Neural cell (in vitro differentiated cells): ENCODE measurements around the gene GPATCH2L. TPM values are rescaled to one million over a fixed set of nuclear protein-coding genes. Genes with fewer than 3 reads are reported as not detected.
A peak's percentile ranks its signal among the peaks of the same experiment; 100 is the strongest.

Experiments used
- H2AFZ ChIP-seq: fragments of 200-600, 300-800 bp; sonication (generic), shearing (Covaris generic); 2 replicates; pipeline ENCODE4 v1.6.0; 2014; ENCODE audit warnings: low read depth, mild to moderate bottlenecking, antibody characterized with exemption, low read length, moderate library complexity
- H3F3A ChIP-seq: fragments of 200-600 bp; shearing (Covaris generic); 2 replicates; pipeline ENCODE4 v1.6.1; 2016; ENCODE audit warnings: mild to moderate bottlenecking, moderate library complexity, mixed read lengths, antibody characterized with exemption, low read length; ENCODE audit not compliant: insufficient read depth, poor library complexity, severe bottlenecking
- H3K27ac ChIP-seq: fragments of 200-600, 300-800 bp; sonication (generic), shearing (Covaris generic); 2 replicates; pipeline ENCODE4 v1.5.1; 2014; ENCODE audit warnings: mild to moderate bottlenecking, low read length, moderate library complexity
- H3K27me3 ChIP-seq: fragments of 300-800, 200-600 bp; sonication (generic), shearing (Covaris generic); 2 replicates; pipeline ENCODE4 v1.6.0; 2014; ENCODE audit warnings: mild to moderate bottlenecking, low read depth, low read length, moderate library complexity; ENCODE audit not compliant: insufficient read depth
- H3K36me3 ChIP-seq: fragments of 300-800, 200-600 bp; sonication (generic), shearing (Covaris generic); 2 replicates; pipeline ENCODE4 v1.5.1; 2014; ENCODE audit warnings: mild to moderate bottlenecking, antibody characterized with exemption, low read length, moderate library complexity; ENCODE audit not compliant: insufficient read depth
- H3K4me2 ChIP-seq: fragments of 300-800, 200-600 bp; sonication (generic), shearing (Covaris generic); 2 replicates; pipeline ENCODE4 v1.6.0; 2014; ENCODE audit warnings: mild to moderate bottlenecking, low read length
- H3K4me3 ChIP-seq: fragments of 300-800, 200-600 bp; sonication (generic), shearing (Covaris generic); 2 replicates; pipeline ENCODE4 v1.5.1; 2014; ENCODE audit warnings: mild to moderate bottlenecking, low read length, moderate library complexity
- H3K79me2 ChIP-seq: fragments of 200-600 bp; shearing (Covaris generic); replicated peaks from 2 replicates; pipeline ENCODE4 v1.6.0; 2014; ENCODE audit warnings: mild to moderate bottlenecking, low read length, moderate library complexity; ENCODE audit not compliant: insufficient read depth
- H3K9ac ChIP-seq: fragments of 300-800, 200-600 bp; sonication (generic), shearing (Covaris generic); 2 replicates; pipeline ENCODE4 v1.6.1; 2016; ENCODE audit warnings: mild to moderate bottlenecking, low read length, mixed read lengths
- H3K9me2 ChIP-seq: fragments of 200-600 bp; shearing (Covaris generic); 2 replicates; pipeline ENCODE4 v1.6.1; 2016; ENCODE audit warnings: mild to moderate bottlenecking, low read length, mixed read lengths; ENCODE audit not compliant: insufficient read depth
- H3K9me3 ChIP-seq: fragments of 200-600, 300-800 bp; sonication (generic), shearing (Covaris generic); 2 replicates; pipeline ENCODE4 v1.6.1; 2016; ENCODE audit warnings: mild to moderate bottlenecking, mixed run types, low read length, moderate library complexity, mixed read lengths
- H4K20me1 ChIP-seq: fragments of 200-600 bp; shearing (Covaris generic); 2 replicates; pipeline ENCODE4 v1.6.1; 2016; ENCODE audit warnings: mild to moderate bottlenecking, mixed run types; ENCODE audit not compliant: insufficient read depth
- EP300 ChIP-seq: fragments of 450-650 bp; conservative IDR thresholded peaks from 2 replicates; pipeline ENCODE4 v1.6.1; 2014; ENCODE audit warnings: antibody characterized with exemption, mild to moderate bottlenecking, moderate library complexity; ENCODE audit not compliant: poor library complexity, severe bottlenecking
- EZH2 ChIP-seq: fragments of 200-600, 300-800 bp; shearing (Covaris generic), sonication (generic); IDR thresholded peaks from 2 replicates; pipeline ENCODE4 v1.6.1; 2014; ENCODE audit warnings: antibody characterized with exemption, low read length, borderline replicate concordance, mild to moderate bottlenecking; ENCODE audit not compliant: insufficient read depth, poor library complexity, severe bottlenecking
- MXI1 ChIP-seq: fragments of 450-650 bp; conservative IDR thresholded peaks from 2 replicates; pipeline ENCODE4 v1.6.1; 2014; ENCODE audit warnings: antibody characterized with exemption, mild to moderate bottlenecking; ENCODE audit not compliant: poor library complexity, severe bottlenecking
- POLR2AphosphoS5 ChIP-seq: IDR thresholded peaks from 2 replicates; pipeline ENCODE4 v1.6.1; 2012
- RAD21 ChIP-seq: fragments of 450-650 bp; conservative IDR thresholded peaks from 2 replicates; pipeline ENCODE4 v1.6.1; 2014; ENCODE audit warnings: antibody characterized with exemption, mild to moderate bottlenecking, moderate library complexity
- REST ChIP-seq: IDR thresholded peaks from 2 replicates; pipeline ENCODE4 v1.6.1; 2012; ENCODE audit warnings: borderline replicate concordance
- SMC3 ChIP-seq: fragments of 450-650 bp; conservative IDR thresholded peaks from 2 replicates; pipeline ENCODE4 v1.6.1; 2014; ENCODE audit warnings: antibody characterized with exemption, mild to moderate bottlenecking, moderate library complexity; ENCODE audit not compliant: poor library complexity
- TAF1 ChIP-seq: IDR thresholded peaks from 2 replicates; pipeline ENCODE4 v1.6.1; 2012; ENCODE audit warnings: low read depth
- polyA plus RNA-seq: library from polyadenylated mRNA; depleted of rRNA; stranded (reverse); fragments of >200 nt; gene quantifications from 2 replicates; pipeline ENCODE4 v1.2.3, GENCODE V29; 2014
- TF ChIP-seq, protein P1 (sequence below): fragments of 450-650 bp; IDR thresholded peaks from 2 replicates; pipeline ENCODE4 v1.5.1; 2014; ENCODE audit warnings: antibody characterized with exemption, mild to moderate bottlenecking, moderate library complexity; ENCODE audit not compliant: poor library complexity, severe bottlenecking

Gene GPATCH2L
- polyA plus RNA-seq, 1 donor from 2014 or later: 49.6 TPM

GRCh38 chr14:76112889-76113624 lies 38.7 kb upstream of the GPATCH2L start:
- Histone ChIP-seq H3K9me3 (no peaks in the 10 kb centered on the region), H3K9ac (peak overlapping the region; percentile 59), H4K20me1 (no peaks in the 10 kb centered on the region), H3K27ac (peak overlapping the region; percentile 83), H3K9me2 (no peaks in the 10 kb centered on the region), H3K27me3 (no peaks in the 10 kb centered on the region), H3K4me3 (peak overlapping the region; percentile 55), H3K79me2 (no peaks in the 10 kb centered on the region), H3F3A (no peaks in the 10 kb centered on the region), H3K36me3 (no peaks in the 10 kb centered on the region), H3K4me2 (no peak overlapping the region), H2AFZ (peak overlapping the region; percentile 52)
- TF ChIP-seq, protein P1, sequence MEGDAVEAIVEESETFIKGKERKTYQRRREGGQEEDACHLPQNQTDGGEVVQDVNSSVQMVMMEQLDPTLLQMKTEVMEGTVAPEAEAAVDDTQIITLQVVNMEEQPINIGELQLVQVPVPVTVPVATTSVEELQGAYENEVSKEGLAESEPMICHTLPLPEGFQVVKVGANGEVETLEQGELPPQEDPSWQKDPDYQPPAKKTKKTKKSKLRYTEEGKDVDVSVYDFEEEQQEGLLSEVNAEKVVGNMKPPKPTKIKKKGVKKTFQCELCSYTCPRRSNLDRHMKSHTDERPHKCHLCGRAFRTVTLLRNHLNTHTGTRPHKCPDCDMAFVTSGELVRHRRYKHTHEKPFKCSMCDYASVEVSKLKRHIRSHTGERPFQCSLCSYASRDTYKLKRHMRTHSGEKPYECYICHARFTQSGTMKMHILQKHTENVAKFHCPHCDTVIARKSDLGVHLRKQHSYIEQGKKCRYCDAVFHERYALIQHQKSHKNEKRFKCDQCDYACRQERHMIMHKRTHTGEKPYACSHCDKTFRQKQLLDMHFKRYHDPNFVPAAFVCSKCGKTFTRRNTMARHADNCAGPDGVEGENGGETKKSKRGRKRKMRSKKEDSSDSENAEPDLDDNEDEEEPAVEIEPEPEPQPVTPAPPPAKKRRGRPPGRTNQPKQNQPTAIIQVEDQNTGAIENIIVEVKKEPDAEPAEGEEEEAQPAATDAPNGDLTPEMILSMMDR: peak; percentile 17
- no peak for TF ChIP-seq TAF1
- TF ChIP-seq EP300: peak; percentile 93
- TF ChIP-seq RAD21: no peak
- TF ChIP-seq MXI1: no peak
- peak; percentile 89 for TF ChIP-seq REST
- no peak for TF ChIP-seq EZH2
- peak; percentile 47 for TF ChIP-seq SMC3
- peak; percentile 97 for TF ChIP-seq POLR2AphosphoS5

- no peaks in the 10 kb centered on the region for H3K36me3 ChIP-seq
- H3K27me3 ChIP-seq: no peaks in the 10 kb centered on the region
- TF ChIP-seq, protein P1: no peak
- TF ChIP-seq REST (no peak), EZH2 (no peak), TAF1 (no peak), SMC3 (no peak), POLR2AphosphoS5 (no peak), MXI1 (no peak), EP300 (no peak), RAD21 (no peak)
- no peak overlapping the region for H2AFZ ChIP-seq
- no peaks in the 10 kb centered on the region for H3K79me2 ChIP-seq
- peak overlapping the region; percentile 59 for H3K9ac ChIP-seq
- H3K4me3 ChIP-seq: peak overlapping the region; percentile 55
- H3K27ac ChIP-seq: peak overlapping the region; percentile 83
- H3K9me2 ChIP-seq: no peaks in the 10 kb centered on the region
- no peaks in the 10 kb centered on the region for H3K9me3 ChIP-seq
- H3K4me2 ChIP-seq: no peak overlapping the region
- H3F3A ChIP-seq: no peaks in the 10 kb centered on the region
- H4K20me1 ChIP-seq: no peaks in the 10 kb centered on the region
Measured at GRCh38 chr14:76113691-76114090, 38.0 kb upstream of the GPATCH2L start.
